Frontal cortex (tissue), 4 donors: Measurements from ENCODE around the gene BAG5. TPM values are rescaled to one million over a fixed set of nuclear protein-coding genes. Genes with fewer than 3 reads are reported as not detected.
"Not testable (repeated sequence)": the region's sequence is repeated elsewhere in the genome, so short reads cannot be mapped to it uniquely, and the experiment has no call there.

Experiments
- DNase-seq, 2 donors: peaks; one replicate each; pipeline ENCODE4 v3.0.0; 2012; ENCODE audit warnings: low spot score in 2 of 2
- FAIRE-seq: peaks from 2 replicates; lab custom pipeline; 2012; peaks lifted over from hg19 to GRCh38; lab: Jason Lieb, UNC
- small RNA-seq: library from RNA; depleted of rRNA; stranded (forward); fragments of <200 nt; gene quantifications from one replicate; pipeline ENCODE3, GENCODE V24; 2014
- total RNA-seq: library from RNA; depleted of rRNA; stranded (reverse); fragments of >200 nt; gene quantifications from one replicate; pipeline ENCODE4 v1.2.3, GENCODE V29; 2014
- donor health status: control.
- donor health status: control.
- donor health status: control.

The BAG5 gene
- total RNA-seq, 1 donor from 2014 or later = 51.4 TPM

DNA sequence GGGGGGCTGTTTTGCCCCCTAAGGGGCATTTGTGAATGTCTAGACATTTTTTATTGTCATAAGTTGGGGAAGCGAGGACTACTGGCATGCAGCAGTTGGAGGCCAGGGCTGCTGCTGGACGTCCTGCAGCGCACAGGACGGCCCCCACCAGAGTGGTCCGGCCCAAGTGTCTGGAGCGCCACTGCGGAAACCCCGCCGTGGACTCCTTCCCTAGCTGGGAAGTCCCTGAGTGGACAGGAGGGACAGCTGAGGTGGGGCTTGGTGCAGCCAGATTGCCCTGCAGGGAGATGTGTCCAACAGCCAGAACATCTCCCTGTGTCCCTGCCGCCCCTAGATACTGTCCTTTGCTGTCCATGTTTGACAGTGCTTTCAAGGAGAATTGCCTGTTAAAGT lies 45.3 kb downstream of the BAG5 start:
- FAIRE-seq (no peak), DNase-seq (no peak)

DNA sequence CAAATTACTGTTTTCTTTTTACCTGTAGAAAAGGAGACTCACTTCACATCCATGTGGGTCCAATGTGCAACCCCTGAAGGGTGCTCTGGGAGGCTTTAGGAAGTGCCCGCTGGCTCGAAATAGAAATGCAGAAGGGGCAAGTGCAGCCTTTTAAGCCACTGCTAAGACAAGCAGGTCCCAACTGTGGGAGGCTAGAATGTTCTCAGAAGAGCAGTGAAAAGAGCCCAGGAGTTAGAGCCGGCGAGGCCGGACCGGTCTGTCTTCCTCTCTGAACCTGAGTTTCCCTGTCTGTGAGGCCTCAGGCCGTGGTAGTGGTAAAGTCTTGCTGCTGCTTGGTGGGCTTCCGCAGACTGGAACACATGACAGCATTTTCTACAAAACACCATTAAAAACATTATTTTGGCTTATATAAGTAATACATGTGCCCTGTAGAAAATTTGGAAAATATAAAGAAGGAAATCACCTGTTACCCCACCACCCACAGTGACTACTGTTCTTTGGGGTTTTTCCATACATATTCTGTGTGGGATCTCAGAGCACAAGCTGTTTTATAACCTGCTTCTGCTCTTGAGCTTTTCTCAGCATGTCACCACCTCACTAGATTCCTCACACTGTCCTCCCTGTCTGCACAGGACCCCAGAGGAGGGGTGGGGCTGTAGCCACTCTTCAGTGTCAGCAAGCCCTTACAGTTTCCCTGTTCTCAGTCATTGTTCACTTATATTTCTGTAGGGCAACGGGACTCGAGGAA lies 45.9 kb downstream of the BAG5 start:
- FAIRE-seq (no peak), DNase-seq (no peak)

DNA sequence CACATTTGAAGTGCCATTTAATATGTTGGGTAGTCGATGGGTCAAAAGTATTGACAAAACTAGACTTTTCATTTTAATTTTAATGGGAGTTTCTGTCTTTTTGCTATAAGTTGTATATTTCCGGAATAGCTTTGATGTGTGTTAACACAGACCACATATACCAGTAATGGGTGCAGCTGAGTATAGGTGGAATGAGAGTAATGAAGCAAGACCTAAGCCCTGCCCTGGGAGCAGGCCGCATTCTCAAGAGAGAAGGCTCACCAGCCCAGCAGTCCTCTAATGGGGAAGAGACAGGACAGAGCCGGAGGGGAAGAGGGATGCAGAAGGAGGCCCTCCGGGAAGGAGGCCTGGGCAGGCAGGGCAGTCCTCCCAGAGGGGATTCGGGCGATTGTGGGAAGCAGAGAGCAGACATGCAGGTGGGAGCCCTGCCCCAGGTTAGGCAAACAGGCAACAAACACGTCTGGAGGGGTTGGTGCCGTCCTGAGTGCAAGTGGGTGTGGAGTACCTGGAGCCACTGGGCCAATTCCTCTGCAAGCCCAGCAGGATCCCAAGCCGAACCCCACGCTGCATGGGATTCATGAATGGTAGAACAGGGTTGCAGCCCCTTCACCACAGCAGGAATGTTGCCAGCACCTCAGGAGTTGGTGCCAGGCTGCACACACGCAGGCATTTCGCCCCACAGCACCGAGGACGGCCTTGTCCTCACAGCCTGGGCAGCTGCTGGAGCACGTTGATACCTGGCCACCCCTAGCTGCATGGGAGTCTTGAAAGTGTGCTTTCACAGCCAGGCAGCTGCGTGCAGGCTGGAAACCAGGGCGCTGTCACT lies 47.6 kb downstream of the BAG5 start:
- DNase-seq (peak in 1 of 2 donors; percentile 4), FAIRE-seq (no peak)

DNA sequence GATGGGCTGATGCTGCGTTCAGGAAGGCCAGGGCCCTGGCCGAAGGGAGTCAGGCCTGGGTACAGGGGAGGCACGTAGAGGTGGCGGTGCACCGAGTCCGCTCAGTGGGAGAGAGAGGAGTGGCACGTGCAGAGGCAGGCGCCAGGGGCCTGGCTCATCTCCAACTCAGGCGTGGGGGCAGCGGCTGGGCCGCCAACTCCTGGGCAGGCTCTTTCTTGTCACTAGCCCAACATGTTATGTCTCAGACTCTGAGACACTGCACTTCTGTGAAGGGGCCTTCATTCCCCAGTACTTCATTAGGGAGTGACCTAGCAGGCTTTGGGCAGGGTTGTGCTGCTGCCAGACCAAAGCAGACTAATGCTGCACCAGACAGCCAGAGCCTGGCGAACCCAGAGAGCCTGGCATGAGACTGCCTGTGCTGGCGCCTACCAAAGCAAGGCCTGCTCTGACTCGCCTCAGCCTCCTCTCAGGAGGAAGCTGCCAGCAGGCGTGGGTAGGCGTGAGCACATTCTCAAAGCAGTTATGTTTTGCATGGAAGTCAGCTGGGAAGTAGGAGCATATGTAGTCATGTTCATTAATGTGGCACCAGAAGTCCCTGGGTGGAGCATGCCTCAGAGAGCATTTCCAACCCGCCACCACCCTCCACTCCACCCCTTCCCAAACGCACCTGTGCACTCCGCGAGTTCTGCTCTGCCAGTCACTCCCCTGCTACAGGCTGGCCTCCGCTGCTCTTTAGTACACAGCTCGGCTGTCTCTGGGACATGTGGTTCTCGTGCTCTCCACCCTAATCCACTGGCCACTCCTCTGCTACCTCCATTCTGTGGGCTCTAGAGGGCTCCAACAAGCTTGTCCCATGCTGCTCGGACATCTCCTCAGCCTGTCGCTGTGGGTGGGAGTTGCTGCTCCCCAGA lies 49.5 kb downstream of the BAG5 start:
- no peak for FAIRE-seq
- DNase-seq = peak; percentile 42 to 62

DNA sequence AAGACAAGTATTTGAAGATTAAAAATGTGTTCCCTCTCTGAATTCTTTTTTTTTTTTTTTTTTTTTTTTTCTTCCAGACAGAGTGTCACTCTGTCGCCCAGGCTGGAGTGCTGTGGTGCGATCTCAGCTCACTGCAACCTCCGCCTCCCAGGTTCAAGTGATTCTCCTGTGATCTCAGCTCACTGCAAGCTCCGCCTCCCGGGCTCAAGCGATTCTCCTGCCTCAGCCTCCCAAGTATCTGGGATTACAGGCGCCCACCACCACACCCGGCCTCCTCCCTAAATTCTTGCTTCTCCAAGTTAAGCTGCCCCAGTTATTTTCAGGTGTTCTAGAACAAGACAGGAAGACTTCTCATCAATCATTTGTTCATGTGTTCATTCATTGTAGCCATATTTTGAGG lies 50.3 kb downstream of the BAG5 start:
- not testable (repeated sequence) for DNase-seq, FAIRE-seq

DNA sequence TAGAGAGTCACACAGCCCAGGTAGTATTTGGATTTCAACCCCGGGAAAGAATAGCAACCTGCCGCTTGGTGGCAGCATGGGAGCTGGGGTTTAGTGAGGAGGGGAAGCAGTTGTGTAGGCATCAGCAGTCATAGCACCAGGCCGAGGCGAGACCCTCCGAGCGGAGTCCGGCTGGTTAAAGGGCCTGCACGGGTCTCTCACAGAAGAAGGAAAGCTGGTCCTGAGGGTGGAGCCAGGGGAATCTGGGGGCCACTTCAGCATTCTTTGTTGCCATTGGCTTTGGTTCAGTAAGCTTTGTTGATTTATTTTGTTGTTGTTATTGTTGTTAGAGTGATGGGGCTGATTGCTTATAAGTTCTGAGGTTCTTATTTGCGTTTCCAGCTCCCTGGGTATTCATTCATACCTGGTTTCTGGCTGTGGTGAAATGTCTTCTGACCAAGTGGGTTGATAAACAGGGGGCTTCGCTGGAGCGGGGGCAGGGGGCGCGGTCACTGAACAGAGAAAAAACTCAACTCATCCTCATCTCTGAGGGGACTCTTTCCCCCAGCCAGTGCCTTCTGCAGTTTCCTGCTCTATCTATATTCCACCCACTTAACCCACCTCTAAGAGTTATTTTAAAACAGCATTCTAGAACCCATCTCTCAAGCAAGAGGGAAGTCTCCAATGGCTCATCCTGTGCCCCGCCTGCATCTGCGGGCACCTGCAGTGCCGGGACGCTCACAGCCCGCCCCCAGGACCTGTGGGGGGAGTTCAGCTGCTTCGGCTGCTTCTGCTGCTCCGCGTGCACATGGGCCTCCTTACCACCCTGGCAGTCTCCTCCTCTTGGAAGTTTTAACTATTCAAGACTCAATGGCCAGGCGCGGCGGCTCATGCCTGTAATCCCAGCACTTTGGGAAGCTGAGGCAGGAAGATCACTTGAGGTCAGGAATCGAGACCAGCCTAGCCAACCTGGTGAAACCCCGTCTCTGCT lies 51.4 kb downstream of the BAG5 start:
- no peak for FAIRE-seq
- peak in 1 of 2 donors; percentile 13 for DNase-seq

DNA sequence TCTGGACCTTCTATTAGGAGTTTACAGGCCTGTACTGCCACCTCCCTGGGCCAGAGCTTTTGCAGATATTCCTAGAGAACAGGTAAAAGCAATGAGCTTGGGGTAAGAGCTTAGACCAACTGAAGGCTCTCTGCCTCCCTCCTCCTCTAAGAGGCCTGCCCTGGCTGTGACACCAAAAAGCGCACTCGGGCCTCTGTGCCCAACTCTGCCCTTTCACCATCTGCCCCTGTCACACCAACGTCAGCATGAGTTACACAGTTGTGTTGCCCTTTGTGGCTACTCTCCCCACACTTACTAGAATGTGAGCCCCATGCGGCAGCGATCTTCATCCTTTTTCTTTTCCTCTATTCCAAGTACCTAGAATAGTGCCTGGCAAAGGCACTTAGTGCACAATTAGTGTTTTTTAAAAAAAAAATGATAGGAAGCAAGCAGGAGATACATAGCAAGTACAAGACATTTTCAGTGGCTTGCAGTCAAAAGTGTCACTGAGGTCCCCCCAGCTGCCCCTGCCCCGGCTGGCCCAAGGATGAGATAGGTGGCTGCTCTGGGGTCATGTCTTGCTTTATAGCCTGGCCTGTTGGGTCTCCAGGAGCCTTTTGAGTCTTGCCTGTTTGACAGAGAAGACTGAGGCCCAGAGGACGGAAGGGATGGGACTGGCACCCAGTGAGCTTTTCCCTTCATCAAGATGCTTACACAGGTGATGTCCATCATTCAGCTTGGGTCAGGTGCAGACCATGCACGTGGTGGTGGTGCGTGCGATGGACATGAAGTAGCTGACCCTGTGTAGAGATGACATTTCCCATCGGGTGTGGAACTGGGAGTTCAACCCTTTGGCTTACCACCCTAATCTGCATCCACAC lies 52.4 kb downstream of the BAG5 start:
- DNase-seq (peak in 1 of 2 donors; percentile 2), FAIRE-seq (no peak)

DNA sequence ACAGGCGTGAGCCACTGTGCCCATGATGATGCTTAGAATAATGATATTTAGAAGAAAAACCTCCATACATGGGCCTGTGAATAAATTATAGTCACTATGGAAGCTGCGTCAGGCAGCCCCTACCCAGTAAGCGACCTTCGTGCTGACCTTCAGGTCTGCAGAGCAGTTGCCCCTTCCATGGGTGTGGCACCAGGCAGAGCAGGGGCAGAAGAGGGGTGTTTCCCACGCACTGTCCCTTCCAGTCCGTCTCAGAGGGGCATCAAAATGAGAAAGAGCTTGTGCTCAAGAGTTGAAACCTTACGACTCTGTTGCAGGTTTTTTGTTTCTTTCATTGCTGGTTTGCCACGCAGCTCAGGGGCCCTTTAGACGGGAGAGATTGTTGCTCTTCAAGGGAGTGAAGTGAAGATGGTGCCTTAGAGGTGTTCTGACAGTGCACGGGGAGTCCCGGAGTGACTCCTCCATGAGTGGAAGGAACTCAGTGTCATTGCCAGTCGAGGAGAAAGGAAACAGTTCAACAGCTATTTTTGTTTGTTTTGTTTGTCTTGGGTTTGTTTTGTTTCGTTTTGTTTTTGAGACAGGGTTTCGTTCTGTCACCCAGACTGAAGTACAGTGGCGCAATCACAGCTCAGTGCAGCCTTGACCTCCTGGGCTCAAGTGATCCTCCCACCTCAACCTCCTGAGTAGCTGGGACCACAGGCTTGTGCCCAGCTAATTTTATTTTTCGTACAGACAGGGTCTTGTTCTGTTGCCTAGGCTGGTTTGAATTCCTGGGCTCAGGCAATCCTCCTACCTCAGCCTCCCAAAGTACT lies 53.7 kb downstream of the BAG5 start:
- FAIRE-seq (no peak), DNase-seq (peak in 1 of 2 donors; percentile 20)

DNA sequence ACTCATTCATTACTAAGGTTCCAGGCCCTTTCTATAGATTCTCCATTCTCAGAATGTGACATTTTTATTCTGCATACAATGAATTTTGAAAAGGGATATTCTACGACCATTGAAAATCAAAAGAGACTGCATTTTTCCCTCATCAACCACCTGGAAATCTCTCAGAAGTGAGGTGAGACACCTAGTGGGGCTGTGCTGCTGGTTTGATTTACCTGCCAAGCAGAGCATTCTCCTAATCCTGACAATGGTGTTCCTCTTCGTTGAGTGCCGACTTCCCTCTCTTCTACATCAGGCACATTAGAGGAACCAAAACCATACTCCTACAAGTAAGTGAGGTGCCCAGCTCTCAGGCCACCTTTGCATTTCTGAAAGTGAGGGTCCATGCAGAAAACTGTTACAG lies 54.7 kb downstream of the BAG5 start:
- DNase-seq = peak in 1 of 2 donors; percentile 4
- FAIRE-seq = no peak

Small RNA genes lying within 50 kb of the gene (small RNA-seq; reads per million reads assigned to genes)
- gene RNU4-68P (not detected), gene RNU7-160P (not detected)

Other genes with a start within 250 kb of the BAG5 start
- 129 TPM for gene EIF5, start 228.4 kb downstream of the BAG5 start, total RNA-seq
- 152 TPM for gene MARK3, start 177.2 kb downstream of the BAG5 start, total RNA-seq
- gene CKB, start 39.8 kb downstream of the BAG5 start, total RNA-seq = 260 TPM
- gene TRMT61A, start 33.5 kb downstream of the BAG5 start, total RNA-seq = 4.9 TPM
- 38.3 TPM for gene COA8, start 303 bp upstream of the BAG5 start, total RNA-seq
- gene KLC1, start 66.6 kb upstream of the BAG5 start, total RNA-seq = 322 TPM
- gene XRCC3, start 152.8 kb upstream of the BAG5 start, total RNA-seq = 9.8 TPM
- 40.4 TPM for gene ZFYVE21, start 153.2 kb upstream of the BAG5 start, total RNA-seq